Chondrocyte (in vitro differentiated cells): ENCODE data around the gene EEF2K. TPM values are rescaled to one million over a fixed set of nuclear protein-coding genes. Genes with fewer than 3 reads are reported as not detected.

Experiments
- DNase-seq: peaks from one replicate; pipeline ENCODE4 v3.0.0; 2021; ENCODE audit warnings: mixed read lengths, low spot score
- H3K27ac Mint-ChIP-seq: one replicate; pipeline ENCODE4 v1.8.0; 2021; ENCODE audit warnings: mild to moderate bottlenecking, moderate library complexity, mixed read lengths; ENCODE audit not compliant: unreplicated experiment
- H3K27me3 Mint-ChIP-seq: 2 replicates; pipeline ENCODE4 v1.8.0; 2021; ENCODE audit warnings: low read depth, mixed read lengths
- H3K36me3 Mint-ChIP-seq: 2 replicates; pipeline ENCODE4 v1.8.0; 2021; ENCODE audit warnings: low read depth, mixed read lengths
- H3K4me1 Mint-ChIP-seq: 2 replicates; pipeline ENCODE4 v1.8.0; 2021; ENCODE audit warnings: low read depth, mild to moderate bottlenecking, mixed read lengths
- H3K4me3 Mint-ChIP-seq: one replicate; pipeline ENCODE4 v1.8.0; 2021; ENCODE audit warnings: mild to moderate bottlenecking, moderate library complexity, mixed read lengths; ENCODE audit not compliant: unreplicated experiment
- H3K9me3 Mint-ChIP-seq: 2 replicates; pipeline ENCODE4 v1.8.0; 2021; ENCODE audit warnings: low read depth, mixed read lengths
- total RNA-seq: library from RNA; stranded (reverse); gene quantifications from 3 replicates; pipeline ENCODE4 v1.2.1, GENCODE V29; 2021
- TF ChIP-seq, protein P1 (sequence below): fragments of 200-600 bp; sonication (generic); IDR thresholded peaks from 2 replicates; pipeline ENCODE4 v1.5.0; 2021; ENCODE audit warnings: antibody characterized with exemption, mild to moderate bottlenecking, moderate library complexity

EEF2K gene
- total RNA-seq, 1 donor from 2014 or later = 32.6 TPM

GRCh38 chr16:22264786-22265185, 58.7 kb downstream of the EEF2K start:
- no peaks in the 10 kb centered on the region for H3K9me3 Mint-ChIP-seq
- H3K36me3 Mint-ChIP-seq = peaks cover 26% of the 10 kb centered on the region
- no peak overlapping the region for H3K27ac Mint-ChIP-seq
- H3K4me1 Mint-ChIP-seq = no peaks in the 10 kb centered on the region
- no peak for DNase-seq
- TF ChIP-seq, protein P1, sequence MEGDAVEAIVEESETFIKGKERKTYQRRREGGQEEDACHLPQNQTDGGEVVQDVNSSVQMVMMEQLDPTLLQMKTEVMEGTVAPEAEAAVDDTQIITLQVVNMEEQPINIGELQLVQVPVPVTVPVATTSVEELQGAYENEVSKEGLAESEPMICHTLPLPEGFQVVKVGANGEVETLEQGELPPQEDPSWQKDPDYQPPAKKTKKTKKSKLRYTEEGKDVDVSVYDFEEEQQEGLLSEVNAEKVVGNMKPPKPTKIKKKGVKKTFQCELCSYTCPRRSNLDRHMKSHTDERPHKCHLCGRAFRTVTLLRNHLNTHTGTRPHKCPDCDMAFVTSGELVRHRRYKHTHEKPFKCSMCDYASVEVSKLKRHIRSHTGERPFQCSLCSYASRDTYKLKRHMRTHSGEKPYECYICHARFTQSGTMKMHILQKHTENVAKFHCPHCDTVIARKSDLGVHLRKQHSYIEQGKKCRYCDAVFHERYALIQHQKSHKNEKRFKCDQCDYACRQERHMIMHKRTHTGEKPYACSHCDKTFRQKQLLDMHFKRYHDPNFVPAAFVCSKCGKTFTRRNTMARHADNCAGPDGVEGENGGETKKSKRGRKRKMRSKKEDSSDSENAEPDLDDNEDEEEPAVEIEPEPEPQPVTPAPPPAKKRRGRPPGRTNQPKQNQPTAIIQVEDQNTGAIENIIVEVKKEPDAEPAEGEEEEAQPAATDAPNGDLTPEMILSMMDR = no peak
- H3K27me3 Mint-ChIP-seq = no peaks in the 10 kb centered on the region
- no peak overlapping the region for H3K4me3 Mint-ChIP-seq

DNA sequence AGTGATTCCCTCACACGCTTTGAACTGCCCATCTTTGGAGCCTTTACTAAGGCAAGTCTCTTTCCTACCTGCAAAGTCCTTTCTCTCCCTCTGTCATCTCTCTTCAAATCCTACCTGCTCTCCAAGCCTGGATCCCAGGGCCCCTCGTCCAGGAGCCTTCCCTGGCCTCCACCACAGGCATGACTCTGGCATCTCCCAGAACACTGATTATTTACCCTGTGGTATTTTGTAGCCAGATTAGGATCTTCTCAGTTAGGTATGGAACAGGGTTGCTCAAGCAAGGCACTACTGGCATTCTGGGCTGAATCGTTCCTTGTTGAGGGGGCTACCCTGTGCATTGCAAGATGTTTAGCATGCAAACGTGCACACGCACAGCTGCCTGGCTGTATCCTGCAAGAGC, 59.3 kb downstream of the EEF2K start:
- H3K36me3 Mint-ChIP-seq = peaks cover 24% of the 10 kb centered on the region
- H3K4me1 Mint-ChIP-seq = peaks cover under 1% of the 10 kb centered on the region
- H3K27ac Mint-ChIP-seq = no peak overlapping the region
- TF ChIP-seq, protein P1 = no peak
- H3K4me3 Mint-ChIP-seq = no peak overlapping the region
- no peaks in the 10 kb centered on the region for H3K27me3 Mint-ChIP-seq
- DNase-seq = no peak
- no peaks in the 10 kb centered on the region for H3K9me3 Mint-ChIP-seq

- no peak overlapping the region for H3K27ac Mint-ChIP-seq
- TF ChIP-seq, protein P1 = no peak
- H3K27me3 Mint-ChIP-seq = no peaks in the 10 kb centered on the region
- no peak for DNase-seq
- no peak overlapping the region for H3K4me3 Mint-ChIP-seq
- peaks cover 21% of the 10 kb centered on the region for H3K36me3 Mint-ChIP-seq
- no peaks in the 10 kb centered on the region for H3K9me3 Mint-ChIP-seq
- peaks cover 4% of the 10 kb centered on the region for H3K4me1 Mint-ChIP-seq
These were observed 60.5 kb downstream of the EEF2K start for GRCh38 chr16:22266546-22266945.

DNA sequence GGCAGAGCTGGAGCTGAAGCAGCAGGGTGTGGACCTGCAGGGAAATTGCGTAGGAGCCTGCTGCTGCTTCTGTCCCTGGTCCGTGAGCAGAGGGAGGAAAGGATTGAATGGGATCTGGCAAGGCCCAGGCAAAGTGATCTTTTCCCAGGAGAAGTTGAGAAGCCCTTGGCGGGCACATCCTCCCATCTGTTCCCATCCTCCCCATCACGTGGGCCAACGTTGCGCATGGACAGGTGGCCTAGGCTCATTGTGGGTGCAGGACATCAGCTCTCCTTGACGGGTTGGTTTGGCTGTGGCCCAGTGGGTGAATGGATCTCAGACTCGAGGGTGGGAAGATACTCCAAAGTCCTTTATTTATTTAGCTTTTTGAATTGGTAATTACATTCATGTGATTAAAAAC, 61.7 kb downstream of the EEF2K start:
- H3K4me1 Mint-ChIP-seq = peaks cover 4% of the 10 kb centered on the region
- no peaks in the 10 kb centered on the region for H3K9me3 Mint-ChIP-seq
- H3K27ac Mint-ChIP-seq = no peak overlapping the region
- no peaks in the 10 kb centered on the region for H3K27me3 Mint-ChIP-seq
- DNase-seq = no peak
- H3K4me3 Mint-ChIP-seq = no peak overlapping the region
- TF ChIP-seq, protein P1 = no peak
- peaks cover 26% of the 10 kb centered on the region for H3K36me3 Mint-ChIP-seq

- no peak overlapping the region for H3K27ac Mint-ChIP-seq
- H3K4me3 Mint-ChIP-seq = no peak overlapping the region
- no peaks in the 10 kb centered on the region for H3K27me3 Mint-ChIP-seq
- DNase-seq = no peak
- TF ChIP-seq, protein P1 = no peak
- H3K4me1 Mint-ChIP-seq = peaks cover 4% of the 10 kb centered on the region
- no peaks in the 10 kb centered on the region for H3K9me3 Mint-ChIP-seq
- peaks cover 31% of the 10 kb centered on the region for H3K36me3 Mint-ChIP-seq
These were observed 64.4 kb downstream of the EEF2K start for GRCh38 chr16:22270525-22270924.
